Esophagus muscularis mucosa (tissue), 4 donors: ENCODE data around the gene ANKRD39. TPM values are rescaled to one million over a fixed set of nuclear protein-coding genes. Genes with fewer than 3 reads are reported as not detected.

ENCODE experiments used
- DNase-seq: peaks from one replicate; pipeline ENCODE4 v3.0.0-alpha.2; 2017; ENCODE audit errors: extremely low spot score
- H3K27ac ChIP-seq, 4 donors: fragments of 200-600 bp; sonication (generic); replicated peaks in 1 of 4; 1 replicate in 3 of 4; 2 replicates in 1 of 4; pipeline ENCODE4 v1.5.1; 2016 to 2019; ENCODE audit warnings: mild to moderate bottlenecking in 1 of 4
- H3K27me3 ChIP-seq, 4 donors: fragments of 200-600 bp; sonication (generic); one replicate each; pipeline versions ENCODE4 v1.5.1 to v1.6.0; 2016 to 2019
- H3K36me3 ChIP-seq, 4 donors: fragments of 200-600 bp; sonication (generic); one replicate each; pipeline ENCODE4 v1.5.1; 2016 to 2019
- H3K4me1 ChIP-seq, 4 donors: fragments of 200-600 bp; sonication (generic); one replicate each; pipeline ENCODE4 v1.5.1; 2016 to 2019
- H3K4me3 ChIP-seq, 4 donors: fragments of 200-600 bp; sonication (generic); 1 replicate in 2 of 4; 2 replicates in 2 of 4; pipeline ENCODE4 v1.5.1; 2016 to 2019; ENCODE audit warnings: mild to moderate bottlenecking in 4 of 4, moderate library complexity in 1 of 4
- H3K9me3 ChIP-seq, 4 donors: fragments of 200-600 bp; sonication (generic); 1 replicate in 3 of 4; 2 replicates in 1 of 4; pipeline ENCODE4 v1.5.1; 2016 to 2019
- EP300 ChIP-seq: sonication (generic); formaldehyde crosslinking; IDR thresholded peaks from one replicate; pipeline ENCODE4 v1.6.1; 2017; ENCODE audit warnings: antibody characterized with exemption
- POLR2A ChIP-seq: fragments of 450-650 bp; IDR thresholded peaks from one replicate; pipeline ENCODE4 v1.6.1; 2017; ENCODE audit warnings: antibody characterized with exemption, moderate library complexity, mild to moderate bottlenecking, low read depth
- POLR2AphosphoS5 ChIP-seq, 2 donors: sonication (generic); formaldehyde crosslinking; IDR thresholded peaks; one replicate each; pipeline ENCODE4 v1.6.1; 2017; ENCODE audit warnings: antibody characterized with exemption in 2 of 2
- WGBS: methylation state at CpG from one replicate; pipeline ENCODE4 v1.1.5; 2018; 5-methylcytosine and 5-hydroxymethylcytosine counted together
- intact Hi-C: fragments of 100-400 bp; cut with DNase I; formaldehyde crosslinking; loops from one replicate; pipeline ENCODE4 v1.15.1; 2023
- total RNA-seq, 4 donors: library from RNA; depleted of rRNA; stranded (reverse); fragments of >200 nt; gene quantifications; one replicate each; pipeline versions ENCODE4 v1.1.0 to v1.2.1, GENCODE V29; 2016
- TF ChIP-seq, protein P1 (sequence below), 3 experiments: fragments of 200-600 bp in 2 of 3; fragments of 450-650 bp in 1 of 3; sonication (generic) in 2 of 3; IDR thresholded peaks; one replicate each; pipeline ENCODE4 v1.5.1; 2017 to 2019; ENCODE audit warnings: antibody characterized with exemption in 3 of 3, mild to moderate bottlenecking in 2 of 3, moderate library complexity in 1 of 3

The ANKRD39 gene
- total RNA-seq, 4 donors from 2014 or later = 12.4 to 17.2 (median 14.7) TPM

DNA sequence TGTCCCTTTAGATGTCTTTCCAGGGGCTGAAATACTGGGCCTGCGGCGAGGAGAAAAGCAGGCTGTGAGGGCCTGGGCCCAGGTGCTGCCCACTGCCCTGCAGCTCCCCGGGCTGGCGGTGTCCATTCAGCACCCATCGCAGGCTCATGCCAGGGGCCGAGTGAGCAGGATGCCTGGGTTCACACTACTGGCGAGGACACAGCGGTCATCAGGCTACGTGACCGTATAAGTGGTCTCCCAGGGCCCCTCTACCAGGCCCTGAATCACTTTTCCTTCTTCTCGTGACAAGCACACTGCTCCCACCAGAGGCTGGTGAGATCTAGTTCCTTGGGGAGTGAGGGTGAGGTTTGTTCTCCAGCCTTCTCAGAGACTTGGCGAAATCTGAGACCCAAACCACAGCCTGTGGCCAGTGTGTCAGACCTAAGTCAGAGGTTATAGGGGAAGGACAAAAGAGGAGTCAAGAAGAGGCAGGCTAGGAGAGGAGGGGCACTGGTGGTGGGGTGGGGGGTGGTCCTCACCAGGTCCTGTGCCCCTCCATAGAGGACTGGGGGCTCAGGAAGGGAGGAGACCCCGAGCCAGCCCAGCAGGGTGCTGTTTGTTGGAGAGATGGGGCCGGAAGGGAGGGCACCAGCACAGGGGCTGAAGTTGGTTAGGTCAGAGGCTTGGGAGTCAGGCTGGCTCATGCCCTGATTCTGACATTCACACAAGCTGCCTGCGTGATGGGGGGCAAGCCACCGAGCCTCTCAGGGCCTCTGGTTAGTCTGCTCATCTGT lies 18.6 kb upstream of the ANKRD39 start:
- 84% methylated on average over 11 of the region's 16 CpGs for WGBS
- no peak for DNase-seq
- no peak overlapping the region for H3K4me3 ChIP-seq
- intact Hi-C loops = no loop called here
- peaks cover 25 to 43% (median 33%) of the 10 kb centered on the region in 4 donors for H3K4me1 ChIP-seq
- H3K9me3 ChIP-seq = no peaks in the 10 kb centered on the region
- H3K27me3 ChIP-seq = no peaks in the 10 kb centered on the region
- TF ChIP-seq, protein P1, sequence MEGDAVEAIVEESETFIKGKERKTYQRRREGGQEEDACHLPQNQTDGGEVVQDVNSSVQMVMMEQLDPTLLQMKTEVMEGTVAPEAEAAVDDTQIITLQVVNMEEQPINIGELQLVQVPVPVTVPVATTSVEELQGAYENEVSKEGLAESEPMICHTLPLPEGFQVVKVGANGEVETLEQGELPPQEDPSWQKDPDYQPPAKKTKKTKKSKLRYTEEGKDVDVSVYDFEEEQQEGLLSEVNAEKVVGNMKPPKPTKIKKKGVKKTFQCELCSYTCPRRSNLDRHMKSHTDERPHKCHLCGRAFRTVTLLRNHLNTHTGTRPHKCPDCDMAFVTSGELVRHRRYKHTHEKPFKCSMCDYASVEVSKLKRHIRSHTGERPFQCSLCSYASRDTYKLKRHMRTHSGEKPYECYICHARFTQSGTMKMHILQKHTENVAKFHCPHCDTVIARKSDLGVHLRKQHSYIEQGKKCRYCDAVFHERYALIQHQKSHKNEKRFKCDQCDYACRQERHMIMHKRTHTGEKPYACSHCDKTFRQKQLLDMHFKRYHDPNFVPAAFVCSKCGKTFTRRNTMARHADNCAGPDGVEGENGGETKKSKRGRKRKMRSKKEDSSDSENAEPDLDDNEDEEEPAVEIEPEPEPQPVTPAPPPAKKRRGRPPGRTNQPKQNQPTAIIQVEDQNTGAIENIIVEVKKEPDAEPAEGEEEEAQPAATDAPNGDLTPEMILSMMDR (IDR thresholded peaks at IDR 0.05) = no peak
- TF ChIP-seq EP300 = no peak
- no peak for TF ChIP-seq POLR2AphosphoS5 (IDR thresholded peaks at IDR 0.05)
- no peak for TF ChIP-seq POLR2A
- no peak overlapping the region for H3K27ac ChIP-seq
- H3K36me3 ChIP-seq = no peaks in the 10 kb centered on the region

DNA sequence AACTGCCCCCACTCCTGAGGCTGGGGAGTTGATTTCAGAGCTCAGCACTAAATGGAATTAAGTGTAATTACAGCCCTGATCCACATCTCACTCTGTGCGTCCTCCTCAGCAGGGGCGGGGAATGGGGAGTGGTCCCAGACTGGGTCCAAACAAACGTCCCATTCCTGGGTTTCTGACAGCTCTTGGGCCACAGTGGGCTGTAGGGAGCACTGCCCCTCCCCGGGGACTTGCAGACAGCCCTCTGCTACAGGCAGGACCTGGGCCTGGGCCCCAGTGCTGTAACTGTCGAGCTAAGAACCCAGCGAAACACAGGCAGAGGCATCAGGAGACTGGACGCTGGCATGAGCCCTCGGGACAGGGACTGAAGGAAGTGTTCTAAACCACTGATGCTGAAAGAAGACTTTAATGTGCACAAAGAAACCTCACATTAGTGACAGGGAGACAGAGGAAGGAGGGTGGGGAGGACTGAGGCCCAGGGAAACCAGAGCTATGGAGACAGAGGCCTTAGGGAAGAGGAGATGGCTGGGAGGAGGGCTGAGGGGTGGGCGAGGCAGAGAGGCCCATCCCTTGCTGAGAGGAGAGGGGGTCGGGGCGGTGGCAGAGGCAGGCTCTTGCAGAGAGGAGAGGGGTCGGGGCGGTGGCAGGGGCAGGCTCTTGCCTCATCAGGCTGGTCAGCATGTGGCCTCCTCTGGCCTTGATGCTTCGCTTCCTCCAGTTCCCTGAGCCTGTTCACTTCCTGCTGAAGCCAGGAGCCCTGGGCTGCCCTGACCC lies 17.9 kb upstream of the ANKRD39 start:
- H3K27ac ChIP-seq = no peak overlapping the region
- intact Hi-C loops = no loop called here
- H3K9me3 ChIP-seq = no peaks in the 10 kb centered on the region
- H3K4me1 ChIP-seq = peaks cover 27 to 51% (median 40%) of the 10 kb centered on the region in 4 donors
- DNase-seq = no peak
- 74% methylated on average over 14 of the region's 14 CpGs for WGBS
- no peaks in the 10 kb centered on the region for H3K27me3 ChIP-seq
- TF ChIP-seq, protein P1 (IDR thresholded peaks at IDR 0.05) = no peak
- no peak for TF ChIP-seq POLR2A
- no peak for TF ChIP-seq EP300
- no peak for TF ChIP-seq POLR2AphosphoS5 (IDR thresholded peaks at IDR 0.05)
- H3K4me3 ChIP-seq = no peak overlapping the region
- H3K36me3 ChIP-seq = no peaks in the 10 kb centered on the region

DNA sequence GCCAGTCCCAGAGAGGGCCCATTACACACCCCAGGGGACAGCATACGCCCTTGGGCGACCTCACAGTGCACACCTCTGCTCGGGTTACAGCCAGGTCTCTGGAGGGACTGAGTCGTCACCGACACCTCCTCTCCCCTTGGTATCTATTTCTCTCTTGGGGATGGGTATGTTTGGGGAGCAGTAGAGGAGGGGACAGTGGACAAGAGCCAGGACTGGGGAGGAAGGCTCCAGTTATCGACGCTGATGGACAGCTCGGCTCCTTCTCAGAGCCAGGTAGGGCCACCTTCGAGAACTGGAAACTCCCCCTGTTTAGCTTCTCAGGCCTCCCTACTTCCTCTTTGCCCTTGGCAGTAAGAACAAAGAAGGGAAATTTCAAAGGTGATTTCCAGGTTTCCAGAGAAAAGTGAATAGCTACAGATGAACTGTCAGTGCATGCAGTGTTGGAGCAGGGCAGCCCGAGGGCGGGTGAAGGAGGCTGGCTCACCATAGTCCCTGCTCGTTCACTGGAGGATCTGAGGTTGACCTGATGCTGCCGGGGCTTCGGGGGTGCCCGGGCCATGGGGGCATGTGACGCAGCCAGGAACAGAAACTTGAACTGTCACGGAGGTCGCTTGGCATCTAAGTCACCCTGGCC lies 16.5 kb upstream of the ANKRD39 start:
- Histone ChIP-seq H3K9me3 (no peaks in the 10 kb centered on the region), H3K4me1 (peaks cover 27 to 57% (median 45%) of the 10 kb centered on the region in 4 donors), H3K27ac (peak overlapping the region; percentile 42 to 100 (median 52)), H3K36me3 (no peaks in the 10 kb centered on the region), H3K27me3 (no peaks in the 10 kb centered on the region), H3K4me3 (no peak overlapping the region)
- TF ChIP-seq POLR2AphosphoS5 (IDR thresholded peaks at IDR 0.05) (no peak), EP300 (no peak), POLR2A (no peak)
- intact Hi-C loops = no loop called here
- WGBS = 53% methylated on average over 18 of the region's 18 CpGs
- no peak for DNase-seq

DNA sequence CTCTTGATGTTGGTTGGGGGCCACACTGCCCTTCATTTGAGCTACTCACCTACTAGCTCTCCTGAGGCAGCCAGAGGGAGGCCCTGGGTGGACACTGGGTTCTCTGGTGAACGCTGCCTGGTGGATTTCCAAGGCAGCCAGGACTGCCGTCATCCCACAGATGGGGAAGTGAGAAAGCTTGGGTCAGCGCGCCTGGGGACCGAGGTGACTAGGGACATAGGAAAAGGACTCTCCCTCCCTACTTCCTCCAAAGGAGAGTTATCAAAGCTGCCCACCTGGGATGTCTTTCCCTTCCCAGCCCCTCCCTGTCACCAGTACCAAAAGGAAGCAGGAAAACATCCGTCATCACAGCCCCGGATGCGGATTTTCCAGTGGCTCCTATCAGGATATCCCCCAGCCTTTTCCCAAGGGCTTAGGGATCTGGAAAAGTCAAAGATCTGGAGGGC lies 15.9 kb upstream of the ANKRD39 start:
- intact Hi-C loops = no loop called here
- peak in 1 of 2 donors; percentile 38 for TF ChIP-seq POLR2AphosphoS5 (IDR thresholded peaks at IDR 0.05)
- TF ChIP-seq, protein P1 (IDR thresholded peaks at IDR 0.05) = no peak
- DNase-seq = no peak
- 62% methylated on average over 8 of the region's 8 CpGs for WGBS
- no peaks in the 10 kb centered on the region for H3K36me3 ChIP-seq
- no peak overlapping the region for H3K4me3 ChIP-seq
- H3K27me3 ChIP-seq = no peaks in the 10 kb centered on the region
- no peaks in the 10 kb centered on the region for H3K9me3 ChIP-seq
- peak overlapping the region; percentile 42 to 100 (median 52) for H3K27ac ChIP-seq
- peaks cover 27 to 57% (median 45%) of the 10 kb centered on the region in 4 donors for H3K4me1 ChIP-seq
